Measurements from ENCODE around the gene ZCCHC12.

DNA sequence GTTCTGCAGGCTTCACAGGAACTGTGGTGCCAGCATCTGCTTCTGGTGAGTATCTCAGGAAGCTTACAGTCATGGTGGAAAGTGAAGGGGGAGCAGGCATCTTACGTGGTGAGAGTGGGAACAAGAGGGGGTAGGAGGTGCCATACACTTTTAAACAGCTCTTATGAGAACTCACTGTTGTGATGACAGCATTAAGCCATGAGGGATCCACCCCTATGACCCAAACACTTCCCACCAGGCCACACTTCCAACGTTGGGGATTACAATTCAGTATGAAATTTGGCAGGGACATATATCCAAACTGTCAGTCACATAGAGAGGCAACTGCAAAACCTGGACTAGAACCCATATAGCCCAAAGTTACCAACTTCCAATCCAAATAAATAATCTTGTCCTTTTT, 43.1 kb upstream of the ZCCHC12 start:
- TF ChIP-seq, protein P1, sequence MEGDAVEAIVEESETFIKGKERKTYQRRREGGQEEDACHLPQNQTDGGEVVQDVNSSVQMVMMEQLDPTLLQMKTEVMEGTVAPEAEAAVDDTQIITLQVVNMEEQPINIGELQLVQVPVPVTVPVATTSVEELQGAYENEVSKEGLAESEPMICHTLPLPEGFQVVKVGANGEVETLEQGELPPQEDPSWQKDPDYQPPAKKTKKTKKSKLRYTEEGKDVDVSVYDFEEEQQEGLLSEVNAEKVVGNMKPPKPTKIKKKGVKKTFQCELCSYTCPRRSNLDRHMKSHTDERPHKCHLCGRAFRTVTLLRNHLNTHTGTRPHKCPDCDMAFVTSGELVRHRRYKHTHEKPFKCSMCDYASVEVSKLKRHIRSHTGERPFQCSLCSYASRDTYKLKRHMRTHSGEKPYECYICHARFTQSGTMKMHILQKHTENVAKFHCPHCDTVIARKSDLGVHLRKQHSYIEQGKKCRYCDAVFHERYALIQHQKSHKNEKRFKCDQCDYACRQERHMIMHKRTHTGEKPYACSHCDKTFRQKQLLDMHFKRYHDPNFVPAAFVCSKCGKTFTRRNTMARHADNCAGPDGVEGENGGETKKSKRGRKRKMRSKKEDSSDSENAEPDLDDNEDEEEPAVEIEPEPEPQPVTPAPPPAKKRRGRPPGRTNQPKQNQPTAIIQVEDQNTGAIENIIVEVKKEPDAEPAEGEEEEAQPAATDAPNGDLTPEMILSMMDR (conservative IDR thresholded peaks at IDR 0.05; ENCODE audit: low read depth, low read length), result no peak
- TF ChIP-seq EZH2 (IDR thresholded peaks at IDR 0.05; ENCODE audit: borderline replicate concordance, low read depth, low read length, poor library complexity, severe bottlenecking), result no peak

Data from A673 (cell line).